Stomach (tissue), 4 donors: ENCODE measurements around the gene TFAP2A.

Source experiments
- CTCF ChIP-seq, 7 experiments: fragments of 450-650 bp in 4 of 7; fragments of 200-600 bp in 3 of 7; sonication (generic) in 3 of 7; IDR thresholded peaks; one replicate each; pipeline ENCODE4 v1.5.1; 2016 to 2019; ENCODE audit warnings: antibody characterized with exemption in 7 of 7, control low read depth in 2 of 7, mild to moderate bottlenecking in 1 of 7
- EP300 ChIP-seq: sonication (generic); formaldehyde crosslinking; IDR thresholded peaks from one replicate; pipeline ENCODE4 v1.6.1; 2017; ENCODE audit warnings: antibody characterized with exemption
- POLR2A ChIP-seq, 4 donors: fragments of 450-650 bp; IDR thresholded peaks; one replicate each; pipeline ENCODE4 v1.6.1; 2016; ENCODE audit warnings: antibody characterized with exemption in 4 of 4, control low read depth in 2 of 4, mild to moderate bottlenecking in 1 of 4, moderate library complexity in 1 of 4
- POLR2AphosphoS5 ChIP-seq, 3 donors: sonication (generic); formaldehyde crosslinking; IDR thresholded peaks; one replicate each; pipeline ENCODE4 v1.6.1; 2016; ENCODE audit warnings: antibody characterized with exemption in 3 of 3

- TF ChIP-seq CTCF (IDR thresholded peaks at IDR 0.05) (no peak), EP300 (no peak), POLR2A (IDR thresholded peaks at IDR 0.05) (no peak), POLR2AphosphoS5 (IDR thresholded peaks at IDR 0.05) (no peak)
Measured at GRCh38 chr6:10407674-10408054, 7.2 kb downstream of the TFAP2A start.
